ENCODE data around the gene NAA80. TPM values are rescaled to one million over a fixed set of nuclear protein-coding genes. Genes with fewer than 3 reads are reported as not detected.

Gene NAA80
- total RNA-seq, 6 experiments from 2014 or later, result 8.5 to 13.4 (median 10.7) TPM

GRCh38 chr3:50339485-50340146 is 40.4 kb upstream of the NAA80 start:
- TF ChIP-seq CTCF (IDR thresholded peaks at IDR 0.05), result no peak
- Mint-ChIP-seq H3K4me1 (ENCODE audit: low read depth) (peaks cover 46% of the 10 kb centered on the region), H3K27me3 (ENCODE audit: insufficient read depth) (peaks cover 4% of the 10 kb centered on the region), H3K36me3 (ENCODE audit: low read depth) (peaks cover 27% of the 10 kb centered on the region), H3K27ac (peak overlapping the region; percentile 95), H3K9me3 (no peaks in the 10 kb centered on the region), H3K4me3 (peak overlapping the region; percentile 96)
- peak; percentile 57 for DNase-seq

- no peak for DNase-seq
- H3K27ac Mint-ChIP-seq, result peak overlapping the region; percentile 95
- H3K36me3 Mint-ChIP-seq (ENCODE audit: low read depth), result peaks cover 29% of the 10 kb centered on the region
- peaks cover 4% of the 10 kb centered on the region for H3K27me3 Mint-ChIP-seq (ENCODE audit: insufficient read depth)
- no peaks in the 10 kb centered on the region for H3K9me3 Mint-ChIP-seq
- no peak for TF ChIP-seq CTCF (IDR thresholded peaks at IDR 0.05)
- peaks cover 52% of the 10 kb centered on the region for H3K4me1 Mint-ChIP-seq (ENCODE audit: low read depth)
- H3K4me3 Mint-ChIP-seq, result peak overlapping the region; percentile 96
Observed at GRCh38 chr3:50338965-50339364, 39.8 kb upstream of the NAA80 start.

GRCh38 chr3:50337175-50337861 is 38.1 kb upstream of the NAA80 start:
- peaks cover 6% of the 10 kb centered on the region for H3K27me3 Mint-ChIP-seq (ENCODE audit: insufficient read depth)

GRCh38 chr3:50336452-50337174 is 37.4 kb upstream of the NAA80 start:
- TF ChIP-seq CTCF (IDR thresholded peaks at IDR 0.05), result no peak
- Mint-ChIP-seq H3K27ac (peak overlapping the region; percentile 95), H3K4me3 (peak overlapping the region; percentile 96), H3K36me3 (ENCODE audit: low read depth) (peaks cover 34% of the 10 kb centered on the region), H3K4me1 (ENCODE audit: low read depth) (peaks cover 59% of the 10 kb centered on the region), H3K27me3 (ENCODE audit: insufficient read depth) (peaks cover 6% of the 10 kb centered on the region), H3K9me3 (no peaks in the 10 kb centered on the region)
- DNase-seq, result peak; percentile 28

More at GRCh38 chr3:50337175-50337861, 38.1 kb upstream of the NAA80 start:
- no peak for TF ChIP-seq CTCF (IDR thresholded peaks at IDR 0.05)
- H3K4me3 Mint-ChIP-seq, result peak overlapping the region; percentile 96
- H3K27ac Mint-ChIP-seq, result peak overlapping the region; percentile 95
- peaks cover 34% of the 10 kb centered on the region for H3K36me3 Mint-ChIP-seq (ENCODE audit: low read depth)
- no peaks in the 10 kb centered on the region for H3K9me3 Mint-ChIP-seq
- peak; percentile 99 for DNase-seq
- peaks cover 59% of the 10 kb centered on the region for H3K4me1 Mint-ChIP-seq (ENCODE audit: low read depth)

- DNase-seq, result no peak
- TF ChIP-seq CTCF (IDR thresholded peaks at IDR 0.05), result no peak
- Mint-ChIP-seq H3K27ac (peak overlapping the region; percentile 88), H3K36me3 (ENCODE audit: low read depth) (peaks cover 28% of the 10 kb centered on the region), H3K27me3 (ENCODE audit: insufficient read depth) (peaks cover 4% of the 10 kb centered on the region; the same call in 1 of the 2 replicates), H3K9me3 (no peaks in the 10 kb centered on the region), H3K4me1 (ENCODE audit: low read depth) (peaks cover 52% of the 10 kb centered on the region), H3K4me3 (peak overlapping the region; percentile 70)
Observed at GRCh38 chr3:50334339-50335075, 35.3 kb upstream of the NAA80 start.

Data from HFFc6 (cell line).